ENCODE measurements around the gene MKRN2OS.
"Not testable (repeated sequence)": the region's sequence is repeated elsewhere in the genome, so short reads cannot be mapped to it uniquely, and the experiment has no call there.

The MKRN2OS gene

DNA sequence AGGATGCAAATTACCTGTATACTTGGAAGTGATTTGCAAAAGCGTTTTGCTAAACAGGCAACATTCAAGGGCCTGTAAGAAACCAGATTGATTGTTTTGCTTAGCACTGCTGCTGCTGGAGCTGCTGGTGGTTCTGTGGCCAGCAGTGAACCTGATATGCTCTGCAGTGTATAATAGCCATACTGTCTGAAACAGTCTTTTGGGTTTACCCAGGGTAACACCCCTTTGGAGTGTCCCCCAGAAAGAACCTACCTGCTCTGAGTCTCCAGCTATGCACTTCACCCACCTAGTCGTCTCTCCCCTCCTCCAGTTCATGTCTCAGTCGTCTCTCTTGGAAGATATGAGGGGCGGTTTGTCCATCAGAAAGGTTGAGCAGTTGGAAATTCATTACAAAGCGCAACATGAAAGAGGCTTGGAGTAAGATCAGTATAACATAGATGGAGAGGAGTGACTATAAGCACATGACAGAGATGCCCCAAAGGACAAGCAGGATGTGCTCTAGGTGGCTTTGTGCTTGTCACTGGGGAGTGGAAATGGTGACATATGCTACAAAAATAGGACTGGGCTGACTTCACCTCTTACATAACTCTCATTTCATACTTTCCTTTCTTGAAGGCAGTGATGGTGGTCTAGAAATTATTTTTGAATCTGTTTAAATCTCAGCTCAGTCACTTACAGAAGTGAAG is 15.3 kb upstream of the MKRN2OS start:
- DNase-seq = no peak

DNA sequence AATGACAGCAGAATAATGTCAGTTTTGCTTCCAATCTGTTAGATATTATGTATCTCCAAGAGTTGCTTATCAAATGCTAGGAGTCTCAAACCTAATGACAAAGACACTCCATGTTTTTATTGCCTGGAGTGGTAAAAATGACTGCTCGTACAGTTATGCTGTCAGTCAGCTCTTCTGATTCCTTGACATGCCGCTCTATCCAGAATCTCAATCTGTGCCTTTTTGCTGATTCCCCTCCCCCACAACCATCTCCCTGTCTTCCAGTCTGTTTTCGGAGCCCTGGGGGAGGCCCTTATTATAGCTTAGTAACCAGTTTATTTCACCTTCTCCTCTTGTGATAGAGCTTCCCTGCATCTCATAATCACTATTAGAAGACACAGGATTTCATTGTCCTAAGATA is 14.2 kb upstream of the MKRN2OS start:
- DNase-seq = no peak

DNA sequence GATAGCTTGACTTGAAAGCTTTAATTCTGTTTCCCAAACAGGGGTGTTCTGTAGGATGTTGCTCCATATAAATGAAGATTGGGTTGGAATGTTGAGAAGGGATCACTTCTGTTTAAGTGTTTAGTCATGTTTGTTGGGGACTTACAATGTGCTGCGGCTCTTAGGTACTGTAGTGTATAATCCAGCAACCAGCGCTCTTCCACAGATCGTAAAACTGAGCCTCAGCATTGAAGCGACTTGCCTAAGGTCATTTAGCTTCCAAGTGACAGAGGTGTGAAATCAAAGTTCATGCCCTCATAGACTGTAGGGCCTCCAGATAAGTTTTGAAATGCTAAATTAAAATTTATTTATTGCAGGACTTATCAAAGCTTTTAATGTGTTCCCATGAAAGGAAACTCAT is 13.4 kb upstream of the MKRN2OS start:
- no peak for DNase-seq

DNA sequence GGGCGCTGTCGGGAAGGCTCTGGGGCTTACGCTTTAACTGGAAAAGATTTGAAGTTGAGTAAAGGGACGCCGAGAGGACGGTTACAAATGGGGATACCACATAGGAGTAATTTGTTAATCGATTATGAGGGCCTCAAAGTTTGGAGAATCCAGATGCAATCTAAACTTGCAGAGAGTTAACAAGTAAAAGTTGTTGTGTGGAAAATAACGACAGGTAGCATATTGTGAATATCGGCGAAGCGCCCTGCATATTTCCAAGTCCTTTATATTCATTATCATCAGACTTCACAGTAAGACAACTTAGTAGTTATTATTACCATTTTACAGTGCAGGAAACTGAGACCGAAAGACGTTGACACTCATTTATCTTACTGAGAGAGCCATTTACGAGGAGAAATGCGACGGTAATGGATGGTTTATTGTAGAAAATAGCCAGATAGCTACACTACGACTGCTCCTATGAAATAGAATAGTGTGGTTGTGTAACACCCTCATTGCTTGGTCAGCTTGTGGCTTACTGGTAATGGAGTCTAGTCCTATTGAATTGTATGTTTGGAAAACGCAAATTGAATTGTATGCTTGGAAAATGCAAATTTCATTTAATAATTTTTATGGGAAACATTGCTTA is 12.3 kb upstream of the MKRN2OS start:
- no peak for DNase-seq

DNA sequence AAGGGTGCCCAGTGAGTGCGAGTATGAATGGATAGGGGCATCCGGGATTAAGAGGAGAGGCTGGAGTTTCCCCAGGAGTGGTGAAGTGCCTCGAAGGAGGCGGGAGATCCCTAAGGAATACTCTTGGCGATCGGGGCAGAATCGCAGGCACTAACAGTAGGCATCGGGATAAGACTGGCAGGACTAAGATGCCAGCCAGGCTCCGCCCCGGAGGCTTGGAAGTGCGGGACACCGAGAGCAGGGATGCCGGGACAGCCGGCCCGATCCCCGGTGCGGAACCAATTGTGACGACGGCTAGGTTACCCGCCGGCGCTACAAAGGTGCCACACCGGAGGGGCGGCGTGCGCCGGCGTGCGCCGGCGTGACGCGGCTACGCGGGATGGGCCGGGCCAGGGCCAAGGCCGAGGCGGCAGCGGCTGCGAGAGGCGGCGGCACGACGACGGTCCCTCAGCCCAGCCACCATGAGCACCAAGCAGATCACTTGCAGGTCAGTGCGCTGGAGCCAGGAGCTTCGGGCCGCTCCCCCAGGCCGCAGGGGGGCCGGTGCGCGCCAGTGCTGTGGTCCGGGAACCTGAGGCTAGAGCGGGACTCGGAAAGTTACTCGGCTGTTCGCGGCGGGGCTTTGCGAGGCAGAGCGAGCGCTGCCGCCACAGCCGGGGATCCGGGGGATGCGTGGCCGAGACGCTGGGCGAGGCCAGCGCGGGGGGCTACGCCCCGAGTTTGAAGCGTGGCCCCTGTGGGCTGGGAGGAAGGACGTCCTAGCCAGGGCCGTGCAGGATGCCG is 11.6 kb upstream of the MKRN2OS start, which contains the start of gene MKRN2:
TSS of gene MKRN2 (plus strand) at position 398 of the 783 bp plus-strand sequence. CDS start at position 462, 64 bp downstream.
- DNase-seq = peak; percentile 97

DNA sequence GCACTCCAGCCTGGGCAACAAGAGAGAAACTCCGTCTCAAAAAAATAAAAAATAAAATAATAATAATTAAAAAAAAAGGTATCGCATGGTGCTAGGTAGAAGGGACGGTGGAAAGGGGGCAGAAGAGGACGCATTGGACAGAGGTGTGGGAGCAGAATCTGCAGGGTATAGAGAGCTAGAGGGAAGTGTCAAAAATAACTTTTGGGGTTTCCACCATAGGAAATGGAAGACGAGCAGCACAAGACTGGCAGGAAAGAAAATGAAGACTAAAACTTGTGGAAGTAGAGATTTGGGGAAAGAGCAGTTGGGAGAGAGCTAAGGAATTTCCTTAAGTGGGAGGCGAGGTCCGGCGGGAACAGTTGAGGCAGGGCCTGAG is 11.0 kb upstream of the MKRN2OS start:
- DNase-seq = peak; percentile 5

DNA sequence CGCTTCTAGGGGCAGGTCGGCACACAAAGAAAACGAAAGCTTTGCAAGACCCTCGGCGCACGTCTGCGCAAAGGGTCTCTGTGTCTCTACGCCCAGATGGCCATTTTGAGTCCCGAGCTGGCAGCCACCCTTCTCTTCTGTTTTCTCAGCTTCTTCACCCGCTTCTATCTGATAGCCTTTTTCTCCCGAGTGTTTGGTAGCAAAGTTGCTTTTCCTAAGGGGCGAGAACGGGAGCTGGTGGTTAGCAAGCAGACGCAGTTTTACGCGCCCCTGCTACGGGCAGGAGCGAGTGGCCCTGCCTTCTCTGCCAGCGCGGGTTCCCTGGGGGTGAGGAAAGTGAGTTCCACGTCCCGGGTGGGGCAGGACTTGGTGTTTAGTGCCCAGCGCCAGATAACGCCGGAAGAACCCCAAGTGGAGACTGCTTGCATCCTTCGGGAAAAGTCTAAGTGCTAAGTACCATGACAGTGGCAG is 8.7 kb upstream of the MKRN2OS start:
- DNase-seq = peak; percentile 85

DNA sequence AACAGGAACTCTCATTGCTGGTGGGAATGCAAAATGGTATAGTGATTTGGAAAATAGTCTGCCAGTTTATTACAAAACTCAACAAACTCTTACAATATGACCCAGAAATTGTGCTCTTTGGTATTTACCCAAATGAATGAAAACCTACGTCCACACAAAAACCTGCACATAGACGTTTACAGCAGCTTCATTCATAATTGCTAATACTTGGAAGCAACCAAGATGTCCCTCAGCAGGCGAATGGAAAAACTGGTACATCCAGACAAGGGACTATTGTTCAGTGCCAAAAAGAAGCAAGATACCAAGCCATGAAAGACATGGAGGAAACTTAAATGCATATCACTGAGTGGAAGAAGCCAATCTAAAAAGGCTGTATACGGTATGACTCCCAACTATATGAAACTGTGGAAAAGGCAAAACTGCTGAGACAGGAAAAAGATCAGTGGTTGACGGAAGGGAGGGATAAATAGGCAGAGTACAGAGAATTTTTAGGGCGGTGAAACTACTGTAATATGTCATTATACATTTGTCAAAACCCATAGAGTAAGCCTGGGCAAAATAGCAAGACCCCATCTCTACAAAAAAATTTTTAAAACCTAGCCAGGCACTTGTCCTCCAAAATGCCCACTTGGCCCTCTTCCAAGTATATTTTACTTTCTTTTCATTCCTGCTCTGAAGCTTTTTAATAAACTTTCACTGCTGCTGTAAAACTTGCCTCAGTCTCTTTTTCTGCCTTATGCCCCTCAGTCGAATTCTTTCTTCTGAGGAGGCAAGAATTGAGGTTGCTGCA is 4.9 kb upstream of the MKRN2OS start:
- no peak for DNase-seq

DNA sequence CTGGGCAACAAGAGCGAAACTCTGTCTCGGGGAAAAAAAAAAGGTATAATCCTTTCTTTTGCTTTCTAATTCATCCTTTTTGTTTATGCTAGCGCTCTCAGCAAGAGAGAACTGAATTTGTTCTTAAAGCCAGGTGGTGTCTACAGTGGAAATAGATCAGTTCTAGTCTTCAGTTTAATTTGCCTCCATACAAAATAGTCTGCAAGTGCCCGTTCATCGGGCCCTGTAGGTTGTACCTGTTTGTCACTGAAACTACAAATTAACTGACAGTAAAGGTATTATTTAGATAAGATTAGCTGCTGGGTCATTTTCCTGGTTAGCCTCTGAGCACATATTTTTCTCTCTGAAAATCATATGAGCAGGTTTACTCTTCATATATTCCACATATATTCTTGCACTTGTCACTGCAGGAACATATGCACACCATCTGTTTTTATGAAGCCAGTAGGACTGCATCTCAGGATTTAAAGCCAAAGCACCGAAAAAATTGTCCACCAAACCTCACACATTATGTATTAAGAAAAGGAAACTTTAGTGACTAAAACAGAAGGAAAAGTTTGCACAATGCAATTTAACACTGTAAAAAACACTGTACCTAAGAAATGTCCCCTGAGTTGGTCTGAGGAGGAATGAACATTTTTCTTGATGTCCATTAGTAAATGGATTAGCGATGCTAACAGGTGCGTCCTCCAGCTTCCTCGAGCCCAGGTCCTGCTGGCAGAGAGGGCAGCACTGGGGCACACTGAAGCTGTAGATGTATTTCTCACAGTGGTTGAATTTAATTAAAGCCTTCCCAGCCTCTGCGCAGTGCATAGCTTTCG is 437 bp downstream of the MKRN2OS start:
- no peak for DNase-seq

DNA sequence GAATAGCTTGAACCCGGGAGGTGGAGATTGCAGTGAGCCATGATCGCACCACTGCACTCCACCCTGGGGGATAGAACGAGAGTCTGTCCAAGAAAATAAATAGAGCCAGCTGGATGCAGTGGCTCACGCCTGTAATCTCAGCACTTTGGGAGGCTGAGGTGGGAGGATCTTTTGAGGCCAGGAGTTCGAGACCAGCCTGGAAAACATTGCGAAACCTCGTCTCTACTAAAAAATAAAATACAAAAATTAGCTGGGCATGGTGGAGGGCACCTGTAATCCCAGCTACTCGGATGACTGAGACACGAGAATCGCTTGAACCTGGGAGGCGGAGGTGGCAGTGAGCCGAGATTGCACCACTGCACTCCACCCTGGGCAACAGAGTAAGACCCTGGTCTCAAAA is 1.8 kb downstream of the MKRN2OS start:
- not testable (repeated sequence) for DNase-seq

DNA sequence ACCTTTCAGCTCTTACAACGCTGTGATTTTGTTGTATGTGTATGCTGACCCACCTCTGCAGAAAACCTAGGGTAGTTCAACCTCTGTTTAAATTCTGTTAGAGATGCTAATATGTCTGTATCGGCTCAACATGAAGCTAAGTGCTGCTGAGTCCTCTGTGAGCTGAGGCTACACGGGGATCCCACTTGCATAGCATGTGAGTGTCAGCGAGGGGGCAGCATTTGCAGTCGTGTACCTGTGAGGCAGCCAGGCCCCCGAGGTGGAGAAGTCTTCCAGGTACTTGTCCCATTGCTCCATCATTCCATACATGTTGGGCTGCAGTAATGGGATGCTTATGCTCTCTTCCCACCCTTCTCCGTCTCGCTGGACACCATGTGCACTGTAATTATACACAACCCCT is 3.7 kb downstream of the MKRN2OS start:
- DNase-seq = no peak

DNA sequence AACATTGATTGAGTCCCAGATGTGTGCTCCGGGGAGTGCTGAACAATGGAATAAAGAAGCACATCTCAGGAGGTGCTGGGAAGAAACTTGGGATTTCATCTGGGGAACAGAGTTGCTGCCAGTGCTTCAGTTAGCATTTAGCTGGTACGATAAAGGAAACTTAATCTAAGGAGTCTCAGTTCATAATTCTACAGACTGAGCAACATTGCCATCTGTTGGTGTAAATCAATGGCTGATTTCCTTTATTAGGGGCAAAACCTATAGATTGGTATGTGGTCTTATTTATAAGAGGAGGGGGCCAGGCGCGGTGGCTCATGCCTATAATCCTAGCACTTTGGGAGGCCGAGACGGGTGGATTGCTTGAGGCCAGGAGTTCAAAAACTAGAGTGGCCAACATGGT is 8.9 kb downstream of the MKRN2OS start:
- DNase-seq = no peak

DNA sequence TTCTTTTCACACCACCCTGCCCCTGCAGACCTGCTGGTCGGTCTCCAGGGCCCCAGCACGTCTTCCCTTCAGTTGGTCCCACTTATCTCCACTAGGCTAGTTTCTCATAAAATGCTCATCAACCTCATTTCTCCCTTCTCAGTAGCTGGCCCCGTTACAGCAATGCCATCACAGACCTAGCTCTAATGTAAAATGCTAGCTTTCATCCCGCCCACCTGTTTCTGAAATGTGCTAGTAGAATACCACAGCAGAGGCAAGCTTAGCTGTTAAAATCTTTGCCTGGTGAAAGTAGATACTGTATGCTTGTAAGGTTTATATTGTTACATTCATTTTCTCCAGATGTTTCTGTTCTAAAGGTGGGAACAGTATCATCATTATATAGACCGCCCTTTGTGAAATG is 13.1 kb downstream of the MKRN2OS start:
- no peak for DNase-seq

DNA sequence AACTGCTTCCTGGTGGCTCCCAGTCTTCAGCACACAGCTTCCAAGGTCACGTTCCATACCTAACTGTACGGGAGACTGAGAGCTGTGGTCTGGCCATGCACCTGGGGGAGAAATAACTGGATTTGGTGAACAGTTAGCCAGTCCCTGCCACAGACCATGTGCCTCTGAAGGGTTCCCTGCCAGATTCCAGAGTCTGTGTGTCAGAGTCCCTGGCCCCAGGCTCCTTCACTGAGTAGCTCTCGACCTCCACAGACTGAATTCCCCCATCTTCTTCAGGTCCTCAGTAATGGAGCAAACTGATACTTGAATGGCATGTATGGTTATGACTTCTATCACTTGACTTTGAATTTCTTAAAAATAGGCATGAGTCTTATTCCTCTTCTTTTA is 17.5 kb downstream of the MKRN2OS start:
- no peak for DNase-seq

DNA sequence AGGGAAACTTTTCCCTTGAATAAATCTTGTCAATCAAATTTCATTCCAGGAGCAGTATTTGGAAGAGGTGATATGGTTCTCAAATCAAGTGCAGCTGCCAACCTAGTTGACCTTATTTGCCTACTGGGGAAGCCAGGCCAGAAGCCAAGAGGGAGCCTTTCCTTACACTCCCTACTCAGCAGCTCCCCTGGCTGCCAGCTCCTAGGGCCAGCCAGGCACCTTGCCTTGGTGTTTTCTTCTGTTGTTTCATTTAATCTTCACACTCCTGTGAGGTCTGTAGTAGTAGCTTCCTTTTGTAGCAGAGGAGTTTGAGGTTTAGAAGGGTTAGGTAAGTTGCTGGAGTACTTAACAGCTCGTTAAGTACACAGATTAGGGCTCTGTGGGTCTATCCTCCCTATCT is 22.6 kb downstream of the MKRN2OS start:
- no peak for DNase-seq

DNA sequence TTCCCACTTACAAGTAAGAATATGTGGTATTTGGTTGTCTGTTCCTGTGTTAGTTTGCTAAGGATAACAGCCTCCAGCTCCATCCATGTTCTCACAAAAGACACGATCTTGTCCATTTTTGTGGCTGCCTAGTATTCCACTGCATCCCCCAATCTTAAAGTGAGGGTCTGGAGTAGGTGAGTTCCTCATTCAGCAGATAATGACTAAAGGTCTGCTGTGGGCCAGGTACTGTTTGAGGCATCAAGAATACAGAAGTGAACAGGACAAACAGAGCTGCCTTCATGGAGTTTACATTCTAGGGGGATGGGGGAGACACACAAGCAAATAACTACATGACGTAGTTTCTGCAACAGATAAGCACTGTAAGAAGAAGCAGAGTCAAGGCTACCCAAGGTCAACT is 24.3 kb downstream of the MKRN2OS start:
- DNase-seq = no peak

DNA sequence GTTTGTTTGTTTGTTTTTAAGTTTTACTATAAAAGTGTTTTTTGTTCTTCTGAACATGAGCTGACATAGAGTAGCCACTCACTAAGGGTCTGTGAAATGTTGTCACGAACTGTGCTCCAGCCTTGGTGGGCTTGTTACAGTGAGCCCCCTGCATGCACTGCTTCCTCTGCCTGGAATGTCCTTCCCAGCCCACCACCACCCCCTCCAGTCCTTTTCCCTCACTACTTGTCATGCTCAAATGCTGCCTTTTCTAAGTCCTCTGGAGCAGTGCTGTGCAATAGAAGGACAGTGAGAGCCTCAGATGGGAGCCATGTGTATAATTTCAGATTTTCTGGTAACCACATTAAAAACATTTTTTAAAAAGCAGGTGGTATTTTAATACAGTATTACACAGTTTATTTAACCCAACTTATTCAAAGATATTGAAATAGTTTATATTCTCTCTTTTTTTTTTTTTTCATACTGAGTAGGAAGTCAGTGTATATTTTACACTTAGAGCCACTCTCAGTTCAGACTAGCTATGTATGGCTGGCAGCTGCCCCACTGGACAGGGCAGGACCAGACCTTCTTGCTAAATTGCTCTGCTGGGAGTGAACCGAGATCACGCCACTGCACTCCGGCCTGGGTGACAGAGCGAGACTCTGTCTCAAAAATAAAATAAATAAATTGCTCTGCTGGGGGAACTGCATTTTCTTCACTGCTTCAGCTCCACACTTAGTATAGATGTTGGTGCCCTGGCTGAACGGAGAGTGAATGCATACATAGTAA is 26.9 kb downstream of the MKRN2OS start:
- DNase-seq = no peak

DNA sequence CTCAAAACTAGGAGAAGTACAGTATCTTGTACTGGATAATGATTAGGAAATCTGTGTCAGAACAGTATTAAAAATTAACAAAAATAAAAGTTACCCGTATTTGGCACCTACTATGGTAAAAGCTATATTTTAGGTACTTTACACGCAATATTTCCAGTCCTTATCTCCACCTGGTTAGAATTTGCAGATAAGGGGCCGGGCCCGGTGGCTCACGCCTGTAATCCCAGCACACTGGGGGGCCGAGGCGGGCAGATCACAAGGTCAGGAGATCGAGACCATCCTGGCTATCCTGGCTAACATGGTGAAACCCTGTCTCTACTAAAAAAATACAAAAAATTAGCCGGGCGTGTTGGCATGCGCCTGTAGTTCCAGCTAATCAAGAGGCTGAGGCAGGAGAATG is 28.4 kb downstream of the MKRN2OS start:
- no peak for DNase-seq

DNA sequence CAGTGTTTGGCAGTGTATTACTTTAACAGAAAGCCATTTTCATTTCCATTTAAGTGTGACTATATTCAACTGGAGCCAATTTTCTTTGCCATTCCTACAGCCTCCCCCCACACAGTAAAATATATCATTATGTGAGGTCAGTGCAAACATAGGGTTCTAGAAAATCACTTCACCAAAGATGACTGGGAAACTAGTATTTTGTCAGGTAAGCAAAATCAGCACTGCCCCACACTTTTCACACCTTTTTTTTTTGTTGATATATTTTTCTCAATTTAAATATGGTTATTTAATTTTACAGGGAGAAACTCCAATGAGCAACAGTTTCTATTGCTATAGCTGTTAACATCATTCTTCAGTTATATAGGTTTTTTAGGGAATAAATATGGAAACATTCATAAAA is 29.7 kb downstream of the MKRN2OS start:
- DNase-seq = no peak

DNA sequence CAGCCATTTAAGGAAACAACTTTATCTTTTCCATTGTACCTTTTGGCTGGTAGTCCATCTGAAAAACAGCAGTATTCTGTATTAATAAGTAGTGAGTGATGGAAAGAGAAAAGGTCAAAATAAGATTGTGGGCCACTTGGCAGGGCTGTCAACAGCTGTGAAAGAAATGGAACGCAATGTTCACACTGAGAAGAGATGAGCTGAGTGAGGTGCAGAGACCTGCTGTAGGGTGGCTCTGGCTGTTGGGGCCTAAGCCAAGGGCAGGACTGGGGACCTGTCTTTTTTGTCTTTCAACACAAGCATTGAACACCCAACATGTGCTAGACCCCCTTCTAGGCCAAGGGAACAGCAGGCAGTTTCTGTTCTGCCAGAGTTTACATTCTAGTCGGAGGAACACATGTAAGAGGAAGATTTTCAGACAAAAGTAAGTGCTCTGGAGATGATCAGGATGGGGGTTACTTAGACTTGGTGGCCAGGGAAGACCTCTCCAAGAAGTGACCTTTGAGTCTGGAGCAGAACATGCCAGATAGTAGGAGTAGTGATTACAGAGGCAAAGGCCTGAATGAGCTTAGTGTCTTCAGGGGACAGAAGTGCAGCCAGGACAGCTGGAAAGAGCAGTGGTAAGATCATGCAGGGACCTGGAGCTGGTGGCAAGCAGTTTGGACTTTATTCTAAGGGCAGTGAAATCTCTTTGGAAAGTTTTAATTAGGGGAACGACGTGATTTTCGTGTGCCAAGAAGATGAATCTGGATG is 31.4 kb downstream of the MKRN2OS start:
- no peak for DNase-seq

Data from retina (tissue), 1 donor.